ENCODE data around the gene TNRC6A.
"Not testable (repeated sequence)": the region's sequence is repeated elsewhere in the genome, so short reads cannot be mapped to it uniquely, and the experiment has no call there.

The TNRC6A gene

GRCh38 chr16:24758373-24758772, 28.9 kb downstream of the TNRC6A start:
- DNase-seq (ENCODE audit: low read depth in 2 of 2), result no peak

GRCh38 chr16:24759006-24759405, 29.6 kb downstream of the TNRC6A start:
- no peak for DNase-seq (ENCODE audit: low read depth in 2 of 2)

- no peak for DNase-seq (ENCODE audit: low read depth in 2 of 2)
Measured at GRCh38 chr16:24761526-24761925, 32.1 kb downstream of the TNRC6A start.

GRCh38 chr16:24764916-24765315, 35.5 kb downstream of the TNRC6A start:
- no peak for DNase-seq (ENCODE audit: low read depth in 2 of 2)

- no peak for DNase-seq (ENCODE audit: low read depth in 2 of 2)
Measured at GRCh38 chr16:24766057-24766456, 36.6 kb downstream of the TNRC6A start.

- DNase-seq (ENCODE audit: low read depth in 2 of 2), result no peak
Measured at GRCh38 chr16:24769806-24770205, 40.4 kb downstream of the TNRC6A start.

GRCh38 chr16:24771132-24771778, 41.8 kb downstream of the TNRC6A start:
- DNase-seq (ENCODE audit: low read depth in 2 of 2), result no peak

GRCh38 chr16:24771779-24772157, 42.3 kb downstream of the TNRC6A start:
- DNase-seq (ENCODE audit: low read depth in 2 of 2), result no peak

- DNase-seq (ENCODE audit: low read depth in 2 of 2), result no peak
Measured at GRCh38 chr16:24773771-24774427, 44.4 kb downstream of the TNRC6A start.

- no peak for DNase-seq (ENCODE audit: low read depth in 2 of 2)
Measured at GRCh38 chr16:24774510-24774909, 45.1 kb downstream of the TNRC6A start.

- no peak for DNase-seq (ENCODE audit: low read depth in 2 of 2)
Measured at GRCh38 chr16:24775455-24775854, 46.0 kb downstream of the TNRC6A start.

- DNase-seq (ENCODE audit: low read depth in 2 of 2), result no peak
Measured at GRCh38 chr16:24776501-24777220, 47.2 kb downstream of the TNRC6A start.

GRCh38 chr16:24778671-24779070, 49.2 kb downstream of the TNRC6A start:
- no peak for DNase-seq (ENCODE audit: low read depth in 2 of 2)

- no peak for DNase-seq (ENCODE audit: low read depth in 2 of 2)
Measured at GRCh38 chr16:24781256-24781655, 51.8 kb downstream of the TNRC6A start.

GRCh38 chr16:24784121-24784520, 54.7 kb downstream of the TNRC6A start:
- DNase-seq (ENCODE audit: low read depth in 2 of 2), result no peak

- DNase-seq (ENCODE audit: low read depth in 2 of 2), result no peak
Measured at GRCh38 chr16:24789881-24790280, 60.4 kb downstream of the TNRC6A start.

GRCh38 chr16:24800586-24800985, 71.1 kb downstream of the TNRC6A start:
- DNase-seq (ENCODE audit: low read depth in 2 of 2), result no peak

GRCh38 chr16:24801761-24802302, 72.4 kb downstream of the TNRC6A start:
- no peak for DNase-seq (ENCODE audit: low read depth in 2 of 2)

GRCh38 chr16:24805484-24805883, 76.0 kb downstream of the TNRC6A start:
- DNase-seq (ENCODE audit: low read depth in 2 of 2), result no peak

GRCh38 chr16:24807301-24807700, 77.8 kb downstream of the TNRC6A start:
- DNase-seq (ENCODE audit: low read depth in 2 of 2), result no peak

GRCh38 chr16:24810951-24811843, 81.7 kb downstream of the TNRC6A start:
- DNase-seq (ENCODE audit: low read depth in 2 of 2), result no peak

GRCh38 chr16:24812813-24813212, 83.4 kb downstream of the TNRC6A start:
- not testable (repeated sequence) for DNase-seq (ENCODE audit: low read depth in 2 of 2)

All from stimulated activated CD4-positive, alpha-beta T cell treated with anti-CD3 and anti-CD28 coated beads, Interleukin-1b, Interleukin-23, amount 100 ng/mL, for 1 hour (primary cell).